OCI-LY1 (cell line): ENCODE measurements around the gene IMMT.

Experiments used
- H2AFZ ChIP-seq: fragments of 200-600 bp; sonication (generic), shearing (Covaris generic); 2 replicates; pipeline ENCODE4 v1.6.0; 2014; ENCODE audit warnings: antibody characterized with exemption, mild to moderate bottlenecking, low read length
- H3F3A ChIP-seq: fragments of 200-600 bp; sonication (generic), shearing (Covaris generic); 2 replicates; pipeline ENCODE4 v1.6.0; 2014; ENCODE audit warnings: mild to moderate bottlenecking, antibody characterized with exemption, low read length, moderate library complexity; ENCODE audit not compliant: insufficient read depth
- H3K27ac ChIP-seq: fragments of 200-600 bp; sonication (generic); 2 replicates; pipeline ENCODE4 v1.5.1; 2014; ENCODE audit warnings: low read length, mixed run types, mild to moderate bottlenecking, low read depth; ENCODE audit not compliant: poor library complexity, severe bottlenecking
- H3K27me3 ChIP-seq: fragments of 200-600 bp; sonication (generic); 2 replicates; pipeline ENCODE4 v1.6.0; 2014; ENCODE audit warnings: antibody characterized with exemption, mild to moderate bottlenecking, low read length, moderate library complexity; ENCODE audit not compliant: insufficient read depth
- H3K36me3 ChIP-seq: fragments of 200-600 bp; sonication (generic); 2 replicates; pipeline ENCODE4 v1.6.1; 2014; ENCODE audit warnings: mild to moderate bottlenecking, antibody characterized with exemption, low read length, moderate library complexity, mixed read lengths; ENCODE audit not compliant: insufficient read depth
- H3K4me1 ChIP-seq: fragments of 200-600 bp; sonication (generic); 2 replicates; pipeline ENCODE4 v1.5.1; 2014; ENCODE audit warnings: mild to moderate bottlenecking, low read length, moderate library complexity; ENCODE audit not compliant: insufficient read depth, severe bottlenecking
- H3K4me2 ChIP-seq: fragments of 200-600 bp; sonication (generic), shearing (Covaris generic); 2 replicates; pipeline ENCODE4 v1.6.1; 2014; ENCODE audit warnings: low read length
- H3K4me3 ChIP-seq: fragments of 200-600 bp; sonication (generic); 2 replicates; pipeline ENCODE4 v1.5.1; 2014; ENCODE audit warnings: low read length, low read depth, mild to moderate bottlenecking, mixed read lengths; ENCODE audit not compliant: poor library complexity, severe bottlenecking
- H3K79me2 ChIP-seq: fragments of 200-600 bp; shearing (Covaris generic); 2 replicates; pipeline ENCODE4 v1.6.1; 2016; ENCODE audit warnings: mixed run types, low read length, mixed read lengths; ENCODE audit not compliant: insufficient read depth
- H3K9ac ChIP-seq: fragments of 200-600 bp; sonication (generic), shearing (Covaris generic); 2 replicates; pipeline ENCODE4 v1.6.1; 2014; ENCODE audit warnings: mild to moderate bottlenecking, low read length, mixed read lengths
- H3K9me2 ChIP-seq: fragments of 200-600 bp; sonication (generic), shearing (Covaris generic); 2 replicates; pipeline ENCODE4 v1.6.1; 2014; ENCODE audit warnings: low read depth, mild to moderate bottlenecking, low read length, mixed read lengths
- H3K9me3 ChIP-seq: fragments of 200-600 bp; shearing (Covaris generic); 2 replicates; pipeline ENCODE4 v1.6.1; 2014; ENCODE audit warnings: low read length, mixed read lengths
- H4K20me1 ChIP-seq: fragments of 200-600 bp; sonication (generic), shearing (Covaris generic); 2 replicates; pipeline ENCODE4 v1.6.0; 2016; ENCODE audit warnings: mild to moderate bottlenecking, low read length; ENCODE audit not compliant: insufficient read depth
- CTCF ChIP-seq: fragments of 200-600 bp; sonication (generic), shearing (Covaris generic); IDR thresholded peaks from 2 replicates; pipeline ENCODE4 v1.5.1; 2017; ENCODE audit warnings: mild to moderate bottlenecking, antibody characterized with exemption, low read length, moderate library complexity, mixed read lengths
- EZH2 ChIP-seq: fragments of 200-600 bp; sonication (generic), shearing (Covaris generic); IDR thresholded peaks from 2 replicates; pipeline ENCODE4 v1.8.0; 2017; ENCODE audit warnings: borderline replicate concordance, mixed run types, mild to moderate bottlenecking, antibody characterized with exemption, low read length, moderate library complexity, mixed read lengths

IMMT gene

GRCh38 chr2:86239745-86240144 lies 44.5 kb upstream of the IMMT start:
- Histone ChIP-seq H3K27me3 (no peaks in the 10 kb centered on the region), H4K20me1 (no peaks in the 10 kb centered on the region), H3K36me3 (no peaks in the 10 kb centered on the region), H3F3A (no peaks in the 10 kb centered on the region), H3K4me3 (no peak overlapping the region), H3K4me2 (no peak overlapping the region), H3K79me2 (no peaks in the 10 kb centered on the region), H3K27ac (no peak overlapping the region), H3K9me2 (no peaks in the 10 kb centered on the region), H3K9me3 (no peaks in the 10 kb centered on the region), H3K9ac (no peak overlapping the region), H3K4me1 (peaks cover 11% of the 10 kb centered on the region), H2AFZ (no peak overlapping the region)
- TF ChIP-seq EZH2 (no peak), CTCF (no peak)

- Histone ChIP-seq H3K9me3 (no peaks in the 10 kb centered on the region), H3K4me1 (peaks cover 11% of the 10 kb centered on the region), H3K4me2 (no peak overlapping the region), H3K79me2 (no peaks in the 10 kb centered on the region), H3F3A (no peaks in the 10 kb centered on the region), H3K27ac (no peak overlapping the region), H3K9me2 (no peaks in the 10 kb centered on the region), H3K27me3 (no peaks in the 10 kb centered on the region), H3K36me3 (no peaks in the 10 kb centered on the region), H3K4me3 (no peak overlapping the region), H2AFZ (no peak overlapping the region), H3K9ac (no peak overlapping the region), H4K20me1 (no peaks in the 10 kb centered on the region)
- TF ChIP-seq CTCF (no peak), EZH2 (no peak)
These were observed 44.1 kb upstream of the IMMT start for GRCh38 chr2:86239326-86239725.

GRCh38 chr2:86238354-86238753 lies 43.1 kb upstream of the IMMT start:
- Histone ChIP-seq H3K79me2 (no peaks in the 10 kb centered on the region), H3K27me3 (no peaks in the 10 kb centered on the region), H3K36me3 (no peaks in the 10 kb centered on the region), H2AFZ (no peak overlapping the region), H3K9me3 (no peaks in the 10 kb centered on the region), H3K4me3 (no peak overlapping the region), H3K27ac (no peak overlapping the region), H3K4me2 (no peak overlapping the region), H4K20me1 (no peaks in the 10 kb centered on the region), H3K9me2 (no peaks in the 10 kb centered on the region), H3K4me1 (peaks cover 11% of the 10 kb centered on the region), H3F3A (no peaks in the 10 kb centered on the region), H3K9ac (no peak overlapping the region)
- TF ChIP-seq CTCF, result no peak
- no peak for TF ChIP-seq EZH2
